Measurements from ENCODE around the gene ETV6.
"Not testable (repeated sequence)": the region's sequence is repeated elsewhere in the genome, so short reads cannot be mapped to it uniquely, and the experiment has no call there.

ETV6 gene

GRCh38 chr12:11666131-11667050, 16.9 kb downstream of the ETV6 start:
- DNase-seq, result no peak

DNA sequence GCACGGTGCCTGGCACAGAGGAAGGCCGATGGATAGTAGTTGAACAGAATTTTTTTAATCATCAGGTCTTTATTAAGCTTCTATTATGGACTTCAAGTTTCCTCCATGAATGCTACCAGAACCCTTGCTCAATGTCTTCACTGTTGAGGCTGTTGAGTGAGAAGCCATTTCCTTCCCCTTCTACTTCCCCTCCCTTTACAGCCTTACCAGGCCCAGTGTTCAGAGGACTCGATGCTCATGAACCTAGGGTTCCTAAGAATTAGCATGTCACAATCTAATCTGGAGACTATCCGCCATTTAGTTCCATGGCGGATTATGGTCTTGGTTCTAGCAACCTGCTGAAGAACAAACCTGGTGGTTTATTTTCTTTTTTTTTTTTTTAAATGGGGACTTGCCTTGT, 17.7 kb downstream of the ETV6 start:
- DNase-seq, result no peak

GRCh38 chr12:11668611-11669010, 19.1 kb downstream of the ETV6 start:
- no peak for DNase-seq

GRCh38 chr12:11669348-11669747, 19.9 kb downstream of the ETV6 start:
- no peak for DNase-seq

DNA sequence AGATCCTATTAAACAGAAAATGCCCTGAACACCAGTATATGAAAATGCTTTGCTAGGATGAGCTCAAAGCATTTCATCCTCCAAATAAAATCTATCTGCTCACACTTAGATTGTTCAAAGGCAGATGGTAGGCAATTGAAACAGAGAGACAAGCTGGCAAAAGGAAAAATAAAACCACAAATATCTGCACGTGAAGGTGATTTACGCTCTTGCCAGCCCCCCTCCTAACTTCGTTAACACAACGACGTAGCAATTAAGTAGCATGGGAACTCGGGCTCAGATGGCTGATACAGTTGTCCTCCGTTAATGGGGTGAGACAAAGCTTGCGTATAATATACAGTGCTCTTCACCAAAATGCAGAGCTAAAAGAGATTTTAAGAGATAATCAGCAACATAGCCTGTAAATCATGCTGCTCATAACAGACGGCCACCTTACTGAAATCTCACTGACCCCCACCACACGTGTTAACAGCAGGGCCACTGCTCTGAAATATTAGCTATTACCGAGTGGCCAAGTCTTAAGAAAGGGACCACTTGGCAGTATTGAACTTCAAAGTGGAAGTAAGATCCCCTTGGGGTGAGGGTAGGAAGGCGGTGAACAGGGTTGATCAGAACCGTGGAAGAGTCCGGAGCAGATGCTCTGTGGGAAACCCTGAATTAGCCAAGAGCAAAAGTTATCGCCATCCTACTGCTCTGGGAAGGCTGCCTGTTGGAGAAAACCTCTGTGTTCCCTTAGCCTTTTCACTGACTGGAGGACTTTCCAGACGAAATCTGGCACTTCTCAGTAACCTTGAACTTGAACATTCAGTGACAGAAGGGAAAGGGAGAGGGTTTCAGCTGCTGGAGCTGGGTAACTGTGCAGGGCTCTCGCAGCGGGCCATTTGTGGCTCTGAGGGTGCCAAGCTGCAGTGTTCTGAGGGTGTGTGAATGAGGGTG, 23.1 kb downstream of the ETV6 start:
- DNase-seq, result no peak

- DNase-seq, result no peak
Measured at GRCh38 chr12:11673666-11674461, 24.4 kb downstream of the ETV6 start.

GRCh38 chr12:11674894-11675390, 25.5 kb downstream of the ETV6 start:
- no peak for DNase-seq

GRCh38 chr12:11676052-11676451, 26.6 kb downstream of the ETV6 start:
- peak in 7 of 58 donors; percentile 11 to 45 (median 17) for DNase-seq

- DNase-seq, result peak in 1 of 58 donors; percentile 15
Measured at GRCh38 chr12:11677093-11677492, 27.6 kb downstream of the ETV6 start.

GRCh38 chr12:11677752-11678151, 28.3 kb downstream of the ETV6 start:
- no peak for DNase-seq

GRCh38 chr12:11678781-11679180, 29.3 kb downstream of the ETV6 start:
- DNase-seq, result no peak

DNA sequence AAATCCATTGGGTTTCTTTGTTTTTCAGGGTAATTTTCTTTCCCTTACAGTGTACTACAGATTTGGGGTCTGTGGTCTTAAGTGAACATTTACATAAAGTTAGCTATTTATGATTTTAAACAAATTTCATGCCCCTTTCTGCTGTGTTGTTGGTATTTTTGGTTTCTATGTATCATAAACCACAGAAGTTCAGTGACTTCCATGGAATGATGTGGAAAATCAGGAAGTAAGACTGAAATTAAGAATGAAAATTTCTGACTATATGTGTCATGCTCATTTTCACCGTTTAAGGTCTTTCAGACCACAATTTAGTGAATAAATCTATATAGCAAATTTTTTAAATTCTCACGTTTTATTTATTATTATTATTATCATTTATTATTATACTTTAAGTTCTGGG, 31.7 kb downstream of the ETV6 start:
- DNase-seq, result no peak

DNA sequence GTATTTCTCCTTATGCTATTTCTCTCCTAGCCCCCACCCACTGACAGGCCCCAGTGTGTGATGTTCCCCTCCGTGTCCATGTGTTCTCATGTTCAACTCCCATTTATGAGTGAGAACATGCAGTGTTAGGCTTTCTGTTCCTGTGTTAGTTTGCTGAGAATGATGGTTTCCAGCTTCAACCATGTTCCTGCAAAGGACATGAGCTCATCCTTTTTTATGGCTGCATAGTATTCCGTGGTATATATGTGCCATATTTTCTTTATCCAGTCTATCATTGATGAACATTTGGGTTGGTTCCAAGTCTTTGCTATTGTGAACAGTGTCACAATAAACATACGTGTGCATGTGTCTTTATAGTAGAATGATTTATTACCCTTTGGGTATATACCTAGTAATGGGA, 32.2 kb downstream of the ETV6 start:
- DNase-seq, result not testable (repeated sequence)

GRCh38 chr12:11684393-11684792, 34.9 kb downstream of the ETV6 start:
- DNase-seq, result no peak

DNA sequence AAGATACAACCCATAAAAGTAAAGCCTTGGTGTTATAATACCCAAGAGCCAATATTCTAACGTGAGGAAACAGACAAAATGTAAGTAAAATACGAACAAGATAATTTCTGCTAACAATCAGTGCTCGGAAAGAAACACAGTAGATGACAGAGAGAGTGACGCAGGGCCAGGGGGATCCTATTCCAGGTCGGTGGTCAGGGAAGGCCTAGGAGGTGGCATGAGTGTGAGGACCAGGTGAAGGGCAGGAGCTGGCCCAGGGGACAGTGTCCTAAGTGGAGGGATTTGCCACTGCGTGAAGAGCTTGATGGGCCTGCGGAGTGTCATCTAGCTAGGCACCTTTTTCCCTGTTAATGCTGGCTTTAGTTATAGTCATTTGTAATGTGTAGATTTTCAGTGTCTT, 35.3 kb downstream of the ETV6 start:
- DNase-seq, result no peak

DNA sequence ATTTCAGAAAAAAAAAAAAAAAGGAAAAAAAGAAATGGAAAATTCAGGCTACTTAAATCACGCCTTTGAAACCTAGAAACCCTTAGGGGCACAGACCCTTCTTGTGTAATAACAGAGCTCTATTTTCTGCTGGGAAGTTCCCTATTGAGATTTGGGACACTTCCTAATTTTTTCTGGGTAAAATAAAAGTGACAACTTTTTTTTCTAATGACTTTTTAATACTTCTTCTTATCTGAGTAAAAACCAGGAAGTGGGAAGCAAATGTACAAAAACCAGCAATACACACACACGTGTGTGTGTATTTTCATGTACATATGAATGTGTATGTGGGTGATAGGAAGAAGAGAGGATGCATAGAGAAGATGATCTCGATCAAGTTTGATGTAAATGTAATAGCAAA, 35.8 kb downstream of the ETV6 start:
- DNase-seq, result no peak

GRCh38 chr12:11685716-11686115, 36.2 kb downstream of the ETV6 start:
- no peak for DNase-seq

DNA sequence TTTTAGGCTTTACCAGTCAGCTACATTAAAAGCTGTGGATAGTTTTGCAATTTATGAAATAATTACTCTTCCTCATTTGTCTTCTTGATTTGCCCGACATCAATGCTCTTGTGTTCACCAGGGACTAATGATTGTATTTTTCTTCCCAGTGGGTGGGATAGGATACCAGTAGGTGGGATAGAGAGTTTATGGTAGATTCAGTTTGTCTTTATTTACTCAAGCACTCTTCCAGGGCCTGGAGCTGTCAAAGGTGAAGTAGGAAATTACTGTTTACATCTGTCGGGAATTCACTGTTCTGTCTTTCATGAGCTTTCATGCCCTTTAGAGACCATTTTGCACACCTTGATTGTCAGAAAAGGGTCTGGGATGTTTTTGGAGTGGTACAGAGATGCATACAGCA, 36.6 kb downstream of the ETV6 start:
- DNase-seq, result no peak

DNA sequence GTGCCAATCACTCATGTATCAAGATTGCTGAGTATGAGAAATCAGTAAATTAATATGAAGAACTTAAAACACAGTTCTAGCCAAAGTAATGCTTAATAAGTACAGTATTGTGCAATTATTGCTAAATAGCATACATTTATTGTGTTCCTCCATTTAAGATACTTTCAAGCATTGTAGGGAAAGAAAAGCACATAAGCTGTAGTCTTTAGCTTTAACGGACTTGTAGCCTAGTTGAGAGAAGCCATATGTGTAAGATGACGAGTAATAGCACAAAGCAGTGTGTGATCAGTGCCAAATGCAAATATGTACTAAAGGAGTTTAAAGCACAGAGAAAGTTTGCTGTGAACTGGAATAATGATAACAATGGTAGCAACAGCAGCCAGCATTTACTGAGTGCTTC, 38.1 kb downstream of the ETV6 start:
- DNase-seq, result no peak

GRCh38 chr12:11688379-11688778, 38.9 kb downstream of the ETV6 start:
- no peak for DNase-seq

DNA sequence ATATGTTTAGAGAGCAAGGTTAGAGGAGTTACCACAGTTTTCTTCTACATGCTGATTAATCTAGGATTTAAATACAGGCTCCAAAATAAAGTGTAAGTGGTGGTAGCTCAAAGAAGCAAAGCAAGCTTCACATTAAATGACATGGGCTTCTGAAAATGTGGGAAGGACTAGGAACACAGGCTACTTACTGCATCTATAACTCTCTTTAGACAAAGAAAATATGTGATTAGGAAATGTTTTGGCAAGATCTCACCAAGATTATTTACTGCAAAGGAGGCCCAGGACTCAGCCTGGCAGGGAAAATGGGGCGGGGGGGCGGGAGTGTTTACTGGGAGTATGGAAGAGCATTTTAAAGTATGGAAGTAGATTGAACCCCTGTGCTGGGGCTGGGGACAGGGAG, 39.4 kb downstream of the ETV6 start:
- DNase-seq, result no peak

Data from anterior cingulate cortex (tissue), 58 donors.